ENCODE data around the gene MYO18B.

The MYO18B gene

GRCh38 chr22:25760848-25761595, 19.0 kb downstream of the MYO18B start:
- TF ChIP-seq, protein P1, sequence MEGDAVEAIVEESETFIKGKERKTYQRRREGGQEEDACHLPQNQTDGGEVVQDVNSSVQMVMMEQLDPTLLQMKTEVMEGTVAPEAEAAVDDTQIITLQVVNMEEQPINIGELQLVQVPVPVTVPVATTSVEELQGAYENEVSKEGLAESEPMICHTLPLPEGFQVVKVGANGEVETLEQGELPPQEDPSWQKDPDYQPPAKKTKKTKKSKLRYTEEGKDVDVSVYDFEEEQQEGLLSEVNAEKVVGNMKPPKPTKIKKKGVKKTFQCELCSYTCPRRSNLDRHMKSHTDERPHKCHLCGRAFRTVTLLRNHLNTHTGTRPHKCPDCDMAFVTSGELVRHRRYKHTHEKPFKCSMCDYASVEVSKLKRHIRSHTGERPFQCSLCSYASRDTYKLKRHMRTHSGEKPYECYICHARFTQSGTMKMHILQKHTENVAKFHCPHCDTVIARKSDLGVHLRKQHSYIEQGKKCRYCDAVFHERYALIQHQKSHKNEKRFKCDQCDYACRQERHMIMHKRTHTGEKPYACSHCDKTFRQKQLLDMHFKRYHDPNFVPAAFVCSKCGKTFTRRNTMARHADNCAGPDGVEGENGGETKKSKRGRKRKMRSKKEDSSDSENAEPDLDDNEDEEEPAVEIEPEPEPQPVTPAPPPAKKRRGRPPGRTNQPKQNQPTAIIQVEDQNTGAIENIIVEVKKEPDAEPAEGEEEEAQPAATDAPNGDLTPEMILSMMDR (IDR thresholded peaks at IDR 0.05; ENCODE audit: low read length, missing control alignments): no peak
- DNase-seq (ENCODE audit: low read depth): no peak
- H3K4me3 ChIP-seq (replicated peaks; ENCODE audit: low read depth, low read length): no peak overlapping the region

GRCh38 chr22:25762147-25762546, 20.2 kb downstream of the MYO18B start:
- TF ChIP-seq, protein P1 (IDR thresholded peaks at IDR 0.05; ENCODE audit: low read length, missing control alignments): no peak
- no peak for DNase-seq (ENCODE audit: low read depth)
- H3K4me3 ChIP-seq (replicated peaks; ENCODE audit: low read depth, low read length): no peak overlapping the region

DNA sequence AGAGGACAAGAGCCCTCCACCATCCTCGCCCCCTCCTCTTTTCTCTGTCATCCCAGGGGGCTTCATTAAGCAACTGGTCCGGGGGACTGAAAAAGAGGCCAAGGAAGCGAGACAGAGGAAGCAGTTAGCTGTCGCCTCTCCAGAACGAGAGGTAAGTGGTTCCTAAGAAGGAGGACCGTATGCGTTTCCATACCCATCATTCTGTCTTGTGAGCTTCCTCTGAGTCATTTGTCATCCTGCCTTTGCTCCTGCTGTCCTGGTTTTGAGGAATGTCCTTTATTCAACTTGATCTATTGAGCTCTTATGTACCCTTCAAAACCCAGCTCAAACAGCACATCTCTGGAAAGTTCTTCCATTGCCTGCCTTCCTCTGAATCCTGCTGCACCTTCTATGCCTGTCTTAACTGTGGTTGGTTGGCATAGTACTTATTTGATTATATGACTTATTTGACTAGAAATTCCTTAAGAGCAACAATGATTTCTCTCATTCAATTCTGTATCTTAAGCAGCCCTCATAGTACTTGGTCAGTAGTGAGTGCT, 21.3 kb downstream of the MYO18B start:
- H3K4me3 ChIP-seq (replicated peaks; ENCODE audit: low read depth, low read length): no peak overlapping the region
- TF ChIP-seq, protein P1 (IDR thresholded peaks at IDR 0.05; ENCODE audit: low read length, missing control alignments): no peak
- DNase-seq (ENCODE audit: low read depth): no peak

- no peak for DNase-seq (ENCODE audit: low read depth)
- TF ChIP-seq, protein P1 (IDR thresholded peaks at IDR 0.05; ENCODE audit: low read length, missing control alignments): no peak
- H3K4me3 ChIP-seq (replicated peaks; ENCODE audit: low read depth, low read length): no peak overlapping the region
Observed at GRCh38 chr22:25764270-25765015, 22.5 kb downstream of the MYO18B start.

- TF ChIP-seq, protein P1 (IDR thresholded peaks at IDR 0.05; ENCODE audit: low read length, missing control alignments): no peak
- no peak overlapping the region for H3K4me3 ChIP-seq (replicated peaks; ENCODE audit: low read depth, low read length)
- DNase-seq (ENCODE audit: low read depth): no peak
Observed at GRCh38 chr22:25765016-25765367, 23.0 kb downstream of the MYO18B start.

- no peak overlapping the region for H3K4me3 ChIP-seq (replicated peaks; ENCODE audit: low read depth, low read length)
- TF ChIP-seq, protein P1 (IDR thresholded peaks at IDR 0.05; ENCODE audit: low read length, missing control alignments): no peak
- no peak for DNase-seq (ENCODE audit: low read depth)
Observed at GRCh38 chr22:25765801-25766200, 23.8 kb downstream of the MYO18B start.

All from fibroblast of pulmonary artery (primary cell).